ENCODE results near the gene ZNF429.
"Not testable (repeated sequence)": the region's sequence is repeated elsewhere in the genome, so short reads cannot be mapped to it uniquely, and the experiment has no call there.

ZNF429 gene

DNA sequence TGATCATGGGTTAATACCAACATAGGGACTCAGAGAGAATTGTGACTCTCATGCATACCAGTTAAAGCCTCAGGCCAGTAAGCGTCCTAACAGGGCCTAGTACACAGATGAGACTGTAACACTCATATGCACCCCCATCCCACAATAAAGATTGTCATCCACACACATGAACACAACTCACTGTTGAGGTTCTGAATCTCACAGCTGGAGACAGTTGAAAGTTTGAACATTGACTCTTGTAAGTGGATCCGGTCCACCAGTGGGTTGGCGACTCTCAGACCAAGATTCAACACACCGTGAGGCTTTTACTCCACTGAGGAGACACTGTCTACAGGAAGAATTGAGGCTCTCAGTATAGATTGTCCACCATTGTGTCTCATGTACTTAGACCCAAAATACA is 88.1 kb downstream of the ZNF429 start:
- DNase-seq, result no peak

GRCh38 chr19:21593934-21594820 is 88.8 kb downstream of the ZNF429 start:
- no peak for DNase-seq

DNA sequence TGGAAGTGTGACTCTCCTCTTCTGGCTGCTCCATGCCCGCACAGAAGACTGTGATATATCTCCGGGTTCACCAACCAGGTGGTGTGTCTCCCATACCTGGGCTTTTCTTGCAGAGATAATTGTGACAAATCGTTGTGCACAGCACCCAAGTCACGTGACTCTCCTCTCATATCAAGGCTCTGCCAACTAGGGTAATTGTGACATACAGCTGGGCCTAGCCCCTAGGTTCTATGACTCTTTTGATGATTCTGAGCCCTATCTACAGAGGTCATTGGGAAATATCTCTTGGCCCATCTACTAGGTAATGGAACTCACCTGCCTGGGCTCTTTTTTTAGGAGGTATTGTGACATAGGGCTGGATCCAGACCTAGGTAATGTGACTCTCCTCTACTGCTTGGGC is 89.8 kb downstream of the ZNF429 start:
- DNase-seq, result no peak

DNA sequence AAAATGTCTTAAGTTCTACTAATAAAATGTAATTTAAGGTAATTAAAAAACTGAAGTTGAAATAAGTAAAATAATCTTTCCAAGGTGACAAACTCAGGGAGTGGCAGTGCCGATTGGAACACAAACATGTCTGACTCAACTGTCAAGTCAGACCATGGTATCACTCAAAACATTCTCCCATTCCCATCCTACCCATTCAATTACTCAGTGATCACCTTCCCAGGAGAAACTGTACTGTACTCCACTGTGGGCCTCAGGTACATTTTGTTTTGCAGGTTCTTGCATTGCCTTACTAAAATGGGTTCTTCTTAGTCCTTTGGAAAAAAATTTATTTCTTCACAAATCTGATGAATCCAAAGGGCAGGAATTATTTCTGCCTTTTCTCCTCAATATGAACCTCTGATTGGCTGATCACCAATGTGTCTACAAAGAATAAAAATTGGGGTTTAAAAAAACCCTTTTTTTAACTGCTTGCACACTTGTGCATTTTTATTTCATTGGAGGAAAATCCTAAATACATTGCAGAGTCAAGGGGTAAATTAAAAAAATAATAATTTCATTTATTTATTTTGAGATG is 96.8 kb downstream of the ZNF429 start:
- no peak for DNase-seq

GRCh38 chr19:21602659-21603430 is 97.4 kb downstream of the ZNF429 start:
- DNase-seq, result not testable (repeated sequence)

DNA sequence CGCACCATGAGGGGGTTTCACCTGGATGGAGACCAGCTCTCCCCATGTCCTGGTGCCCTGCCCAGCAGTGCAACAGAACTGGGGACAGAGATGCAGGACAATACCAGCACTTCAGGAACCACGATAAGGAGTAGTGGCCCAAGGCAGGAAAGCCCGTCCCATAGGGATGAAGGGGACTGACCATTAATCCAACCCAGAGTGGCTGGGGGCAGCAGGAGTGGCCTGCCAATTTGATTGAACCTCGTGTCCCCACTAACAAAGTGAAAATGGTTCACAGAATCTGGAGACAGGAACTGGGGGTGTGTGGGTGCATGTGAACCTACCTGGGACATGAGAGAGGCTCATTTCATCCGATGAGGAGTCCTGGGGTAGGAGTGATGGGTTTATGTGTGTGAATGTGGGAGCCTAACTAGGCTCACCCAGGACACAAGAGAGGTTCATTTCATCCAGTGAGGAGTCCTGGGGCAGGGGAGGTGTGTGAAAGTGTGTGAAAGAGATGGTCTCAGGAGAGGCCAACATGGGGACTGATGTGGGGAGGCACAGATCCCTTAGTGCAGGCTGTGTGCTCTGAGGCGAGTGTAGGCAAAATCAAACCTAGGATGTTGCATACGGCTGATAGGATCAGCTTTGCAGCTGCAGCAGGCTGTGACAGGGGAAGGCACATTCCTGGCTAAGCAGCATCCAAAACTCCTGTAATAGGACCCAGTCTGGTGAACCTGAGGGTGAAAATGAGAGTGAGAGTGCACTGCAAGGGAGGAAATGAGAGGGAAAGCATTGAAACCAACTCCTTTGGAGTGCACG is 98.2 kb downstream of the ZNF429 start:
- DNase-seq, result no peak

- DNase-seq, result peak; percentile 28
These were observed 99.0 kb downstream of the ZNF429 start for GRCh38 chr19:21604351-21604926.

Measured in CD4-positive, alpha-beta T cell treated with Interleukin-10 for 1 hour (primary cell).